Epithelial cell of proximal tubule (primary cell): ENCODE data around the gene PLXNA4. TPM values are rescaled to one million over a fixed set of nuclear protein-coding genes. Genes with fewer than 3 reads are reported as not detected.

Experiments used
- DNase-seq: peaks from one replicate; pipeline ENCODE4 v3.0.0-alpha.2; 2011; ENCODE audit warnings: low read depth
- H3K4me3 ChIP-seq: 2 replicates; pipeline ENCODE4 v1.5.1; 2011; ENCODE audit warnings: low read depth, mild to moderate bottlenecking, low read length
- CTCF ChIP-seq: conservative IDR thresholded peaks from 2 replicates; pipeline ENCODE4 v1.5.1; 2012; ENCODE audit warnings: low read depth, mild to moderate bottlenecking, low read length
- total RNA-seq: library from RNA; depleted of rRNA; stranded (reverse); fragments of >200 nt; gene quantifications from 2 replicates; pipeline ENCODE4 v1.2.3, GENCODE V29; 2015

The PLXNA4 gene
- total RNA-seq, 1 donor from 2014 or later = not detected

GRCh38 chr7:132565885-132566284 is 10.4 kb downstream of the PLXNA4 start:
- H3K4me3 ChIP-seq = no peak overlapping the region
- no peak for DNase-seq
- no peak for TF ChIP-seq CTCF

GRCh38 chr7:132565441-132565840 is 10.8 kb downstream of the PLXNA4 start:
- H3K4me3 ChIP-seq = no peak overlapping the region
- TF ChIP-seq CTCF = no peak

GRCh38 chr7:132564849-132565248 is 11.4 kb downstream of the PLXNA4 start:
- H3K4me3 ChIP-seq = no peak overlapping the region
- no peak for DNase-seq
- TF ChIP-seq CTCF = no peak

More at GRCh38 chr7:132565441-132565840, 10.8 kb downstream of the PLXNA4 start:
- no peak for DNase-seq

- no peak for TF ChIP-seq CTCF
- DNase-seq = no peak
- H3K4me3 ChIP-seq = no peak overlapping the region
Observed at GRCh38 chr7:132564090-132564489, 12.2 kb downstream of the PLXNA4 start.

GRCh38 chr7:132562690-132563089 is 13.6 kb downstream of the PLXNA4 start:
- H3K4me3 ChIP-seq = no peak overlapping the region
- DNase-seq = no peak
- TF ChIP-seq CTCF = no peak

GRCh38 chr7:132561763-132562162 is 14.5 kb downstream of the PLXNA4 start:
- DNase-seq = no peak
- H3K4me3 ChIP-seq = no peak overlapping the region
- no peak for TF ChIP-seq CTCF

- H3K4me3 ChIP-seq = no peak overlapping the region
- DNase-seq = no peak
- no peak for TF ChIP-seq CTCF
Observed at GRCh38 chr7:132560825-132561529, 15.3 kb downstream of the PLXNA4 start.
